WTC11 (cell line): ENCODE data around the gene CLDN9. TPM values are rescaled to one million over a fixed set of nuclear protein-coding genes. Genes with fewer than 3 reads are reported as not detected.

Source experiments
- ATAC-seq: fragments of 200-7000 bp; cut with Tn5 transposase; 2 replicates; pipeline ENCODE4 v1.10.0; 2021; ENCODE audit warnings: mild to moderate bottlenecking, moderate library complexity
- CTCF ChIA-PET: fragments of 300-600 bp; sonication (Branson Sonifier 250); formaldehyde crosslinking; loops from one replicate; lab custom pipeline; 2021; ENCODE audit warnings: antibody characterized with exemption; lab: Charles Lee
- POLR2A ChIA-PET: fragments of 350-600 bp; sonication (Branson Sonifier 250); formaldehyde crosslinking; loops from one replicate; lab custom pipeline; 2021; ENCODE audit warnings: antibody characterized with exemption; lab: Charles Lee
- DNase-seq: peaks from one replicate; pipeline ENCODE4 v3.0.0; 2021; ENCODE audit warnings: low spot score
- H3K27ac Mint-ChIP-seq: 2 replicates; pipeline ENCODE4 v1.8.0; 2021; ENCODE audit warnings: mixed read lengths
- H3K27me3 Mint-ChIP-seq: 2 replicates; pipeline ENCODE4 v1.8.0; 2021; ENCODE audit warnings: low read depth, mild to moderate bottlenecking, moderate library complexity, mixed read lengths
- H3K36me3 Mint-ChIP-seq: 2 replicates; pipeline ENCODE4 v1.8.0; 2021; ENCODE audit warnings: mixed read lengths
- H3K4me1 Mint-ChIP-seq: 2 replicates; pipeline ENCODE4 v1.8.0; 2022; ENCODE audit warnings: mixed read lengths
- H3K4me3 Mint-ChIP-seq: 2 replicates; pipeline ENCODE4 v1.8.0; 2021; ENCODE audit warnings: mild to moderate bottlenecking, moderate library complexity, mixed read lengths
- H3K9me3 Mint-ChIP-seq: 2 replicates; pipeline ENCODE4 v1.8.0; 2021; ENCODE audit warnings: mixed read lengths
- ETV6 ChIP-seq: sonication (generic); formaldehyde crosslinking; IDR thresholded peaks from 2 replicates; pipeline ENCODE4 v1.8.1; 2022; ENCODE audit warnings: mild to moderate bottlenecking, missing genetic modification reagents
- FOXK1 ChIP-seq: sonication (generic); formaldehyde crosslinking; IDR thresholded peaks from 2 replicates; pipeline ENCODE4 v1.8.0; 2022; ENCODE audit warnings: mild to moderate bottlenecking, moderate library complexity, missing genetic modification reagents
- FOXP1 ChIP-seq: sonication (generic); formaldehyde crosslinking; IDR thresholded peaks from 2 replicates; pipeline ENCODE4 v1.8.0; 2022; ENCODE audit warnings: missing genetic modification reagents, mild to moderate bottlenecking, moderate library complexity, borderline replicate concordance
- KAT7 ChIP-seq: sonication (generic); formaldehyde crosslinking; IDR thresholded peaks from 2 replicates; pipeline ENCODE4 v1.8.1; 2023; ENCODE audit warnings: missing genetic modification reagents, mild to moderate bottlenecking, borderline replicate concordance
- NFYB ChIP-seq: sonication (generic); formaldehyde crosslinking; conservative IDR thresholded peaks from 2 replicates; pipeline ENCODE4 v1.8.0; 2022; ENCODE audit warnings: low read depth, missing genetic modification reagents
- SP1 ChIP-seq: sonication (generic); formaldehyde crosslinking; conservative IDR thresholded peaks from 2 replicates; pipeline ENCODE4 v1.8.1; 2022; ENCODE audit warnings: missing genetic modification reagents
- TCF7 ChIP-seq: sonication (generic); formaldehyde crosslinking; IDR thresholded peaks from 2 replicates; pipeline ENCODE4 v1.8.0; 2022; ENCODE audit warnings: mild to moderate bottlenecking, low read depth, missing genetic modification reagents, moderate library complexity
- ZNF138 ChIP-seq: sonication (generic); formaldehyde crosslinking; conservative IDR thresholded peaks from 2 replicates; pipeline ENCODE4 v1.8.1; 2022; ENCODE audit warnings: mild to moderate bottlenecking, moderate library complexity, missing genetic modification reagents
- ZNF416 ChIP-seq: fragments of 250-450 bp; sonication (Bioruptor Pico); IDR thresholded peaks from 2 replicates; pipeline ENCODE4 v1.9.0; 2021; ENCODE audit warnings: mild to moderate bottlenecking, inconsistent platforms
- total RNA-seq: library from RNA; stranded (reverse); gene quantifications from 3 replicates; pipeline ENCODE4 v1.2.3, GENCODE V29; 2021
- TF ChIP-seq, protein P1 (sequence below): sonication (generic); formaldehyde crosslinking; IDR thresholded peaks from 2 replicates; pipeline ENCODE4 v1.8.1; 2023; ENCODE audit warnings: mild to moderate bottlenecking, missing genetic modification reagents
- TF ChIP-seq, protein P2 (sequence below): sonication (generic); formaldehyde crosslinking; IDR thresholded peaks from 2 replicates; pipeline ENCODE4 v1.8.0; 2022; ENCODE audit warnings: mild to moderate bottlenecking, missing genetic modification reagents
- TF ChIP-seq, protein P3 (sequence below): sonication (generic); formaldehyde crosslinking; IDR thresholded peaks from 2 replicates; pipeline ENCODE4 v1.8.1; 2022; ENCODE audit warnings: mild to moderate bottlenecking, missing genetic modification reagents, moderate library complexity, borderline replicate concordance

The CLDN9 gene
- total RNA-seq, 1 experiment from 2014 or later, result 0.92 TPM

DNA sequence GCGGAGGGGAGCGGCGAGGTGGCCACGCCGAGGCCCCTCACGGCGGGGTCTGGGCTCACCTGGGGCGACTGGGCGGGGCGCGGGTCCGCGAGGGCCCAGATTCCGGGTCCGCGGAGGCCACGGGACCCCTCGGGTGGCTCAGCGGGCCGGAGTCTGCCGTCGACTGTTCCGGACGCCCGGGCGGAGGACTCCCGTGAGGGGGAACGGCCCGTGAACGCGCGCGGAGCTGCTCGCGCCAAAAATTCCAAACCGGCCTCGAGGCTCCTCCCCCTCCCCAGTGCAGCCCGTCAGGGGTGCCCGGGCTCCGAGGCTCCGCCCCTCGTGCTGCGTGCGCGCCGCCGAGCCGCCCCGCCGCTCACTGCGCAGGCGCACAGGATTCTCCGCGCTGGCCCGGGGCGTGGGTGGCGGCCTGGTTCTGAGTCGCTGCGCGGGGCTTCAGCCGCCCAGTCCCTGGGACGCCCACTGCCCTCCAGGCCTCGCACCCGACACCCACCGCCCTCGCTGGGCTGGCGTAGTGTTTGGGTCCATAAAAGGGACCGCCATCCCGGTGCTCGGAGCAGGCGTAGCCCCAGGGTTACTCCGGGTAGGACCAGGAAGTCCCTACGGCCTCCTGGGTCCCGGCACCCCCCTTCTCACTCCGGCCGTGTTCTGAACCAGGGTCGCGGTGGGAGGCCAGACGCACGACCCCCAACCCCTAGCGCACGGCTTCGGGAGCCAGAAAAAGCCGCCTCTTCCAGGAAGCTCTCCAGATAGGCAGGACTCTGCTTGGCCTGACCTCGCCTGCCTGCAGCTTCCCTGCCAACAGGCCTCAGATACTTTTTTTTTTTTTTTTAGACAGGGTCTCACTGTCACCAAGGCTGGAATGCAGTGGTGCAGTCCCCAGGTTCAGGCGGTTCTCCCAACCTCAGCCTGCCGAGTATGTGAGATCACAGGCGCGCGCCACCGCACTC is 32.2 kb upstream of the CLDN9 start, which contains the start of gene PKMYT1 (continued):
- TF ChIP-seq, protein P1, sequence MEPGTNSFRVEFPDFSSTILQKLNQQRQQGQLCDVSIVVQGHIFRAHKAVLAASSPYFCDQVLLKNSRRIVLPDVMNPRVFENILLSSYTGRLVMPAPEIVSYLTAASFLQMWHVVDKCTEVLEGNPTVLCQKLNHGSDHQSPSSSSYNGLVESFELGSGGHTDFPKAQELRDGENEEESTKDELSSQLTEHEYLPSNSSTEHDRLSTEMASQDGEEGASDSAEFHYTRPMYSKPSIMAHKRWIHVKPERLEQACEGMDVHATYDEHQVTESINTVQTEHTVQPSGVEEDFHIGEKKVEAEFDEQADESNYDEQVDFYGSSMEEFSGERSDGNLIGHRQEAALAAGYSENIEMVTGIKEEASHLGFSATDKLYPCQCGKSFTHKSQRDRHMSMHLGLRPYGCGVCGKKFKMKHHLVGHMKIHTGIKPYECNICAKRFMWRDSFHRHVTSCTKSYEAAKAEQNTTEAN (CRISPR knock-in tag), result 0 out of 2 replicates have a peak, but pooled peaks have one; percentile 6
- TF ChIP-seq ETV6, result peak; percentile 80; the same call in 1 of the 2 replicates
- TF ChIP-seq, protein P2, sequence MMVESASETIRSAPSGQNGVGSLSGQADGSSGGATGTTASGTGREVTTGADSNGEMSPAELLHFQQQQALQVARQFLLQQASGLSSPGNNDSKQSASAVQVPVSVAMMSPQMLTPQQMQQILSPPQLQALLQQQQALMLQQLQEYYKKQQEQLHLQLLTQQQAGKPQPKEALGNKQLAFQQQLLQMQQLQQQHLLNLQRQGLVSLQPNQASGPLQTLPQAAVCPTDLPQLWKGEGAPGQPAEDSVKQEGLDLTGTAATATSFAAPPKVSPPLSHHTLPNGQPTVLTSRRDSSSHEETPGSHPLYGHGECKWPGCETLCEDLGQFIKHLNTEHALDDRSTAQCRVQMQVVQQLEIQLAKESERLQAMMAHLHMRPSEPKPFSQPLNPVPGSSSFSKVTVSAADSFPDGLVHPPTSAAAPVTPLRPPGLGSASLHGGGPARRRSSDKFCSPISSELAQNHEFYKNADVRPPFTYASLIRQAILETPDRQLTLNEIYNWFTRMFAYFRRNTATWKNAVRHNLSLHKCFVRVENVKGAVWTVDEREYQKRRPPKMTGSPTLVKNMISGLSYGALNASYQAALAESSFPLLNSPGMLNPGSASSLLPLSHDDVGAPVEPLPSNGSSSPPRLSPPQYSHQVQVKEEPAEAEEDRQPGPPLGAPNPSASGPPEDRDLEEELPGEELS (CRISPR knock-in tag), result peak; percentile 63; the same call in 1 of the 2 replicates
- TF ChIP-seq KAT7 (CRISPR knock-in tag), result no peak

DNA sequence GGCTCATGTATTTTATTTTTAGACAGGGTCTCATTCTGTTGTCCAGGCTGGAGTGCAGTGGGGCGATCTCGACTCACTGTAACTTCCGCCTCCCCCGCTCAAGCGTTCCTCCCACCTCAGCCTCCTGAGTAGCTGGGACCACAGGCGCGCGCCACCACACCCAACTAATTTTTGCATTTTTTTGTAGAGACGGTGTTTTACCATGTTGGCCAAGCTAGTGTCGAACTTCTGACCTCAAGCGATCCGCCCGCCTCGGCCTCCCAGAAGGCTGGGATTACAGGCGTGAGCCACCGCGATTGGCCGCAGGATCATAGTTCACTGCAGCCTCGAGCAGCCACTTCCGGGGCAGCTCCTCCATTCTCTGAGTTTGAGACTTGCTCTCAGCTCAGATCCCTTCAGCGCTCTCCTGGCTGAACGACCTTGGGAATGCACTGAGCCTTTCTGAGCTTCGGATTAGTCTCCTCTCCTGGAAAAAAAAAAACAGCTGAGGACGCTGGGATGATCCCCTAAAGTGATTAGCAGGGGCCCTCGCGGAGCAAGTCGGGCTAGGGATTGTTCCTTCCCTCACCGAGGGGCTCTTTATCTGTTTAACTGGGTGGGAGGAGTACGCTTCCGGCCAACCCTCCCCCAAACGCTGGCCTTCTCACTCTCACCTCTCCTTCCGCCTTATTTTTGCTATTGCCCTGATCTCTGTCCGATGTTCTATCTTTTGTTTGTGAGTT is 31.4 kb upstream of the CLDN9 start:
- no peak for TF ChIP-seq ZNF138 (CRISPR knock-in tag)
- TF ChIP-seq, all 79 proteins: peak for 0
- Mint-ChIP-seq H3K36me3 (no peaks in the 10 kb centered on the region), H3K27me3 (peaks cover 6% of the 10 kb centered on the region; the same call in 1 of the 2 replicates), H3K27ac (peak overlapping the region; percentile 91), H3K4me3 (peak overlapping the region; percentile 79), H3K9me3 (no peaks in the 10 kb centered on the region), H3K4me1 (peaks cover 24% of the 10 kb centered on the region)
- no peak for DNase-seq
- ChIA-PET CTCF (interaction anchor here (0.5 to 3.9 kb wide), 17 partner anchors 9 to 618 kb away, joined by 3 to 46 read pairs (median 4); partner anchors contain the start of genes KREMEN2 and TNFRSF12A), POLR2A (interaction anchor here (0.7 to 2.8 kb wide), 8 partner anchors 9 to 46 kb away, joined by 3 to 11 read pairs (median 5); partner anchors contain the start of gene PAQR4)
- ATAC-seq, result peak; percentile 10

DNA sequence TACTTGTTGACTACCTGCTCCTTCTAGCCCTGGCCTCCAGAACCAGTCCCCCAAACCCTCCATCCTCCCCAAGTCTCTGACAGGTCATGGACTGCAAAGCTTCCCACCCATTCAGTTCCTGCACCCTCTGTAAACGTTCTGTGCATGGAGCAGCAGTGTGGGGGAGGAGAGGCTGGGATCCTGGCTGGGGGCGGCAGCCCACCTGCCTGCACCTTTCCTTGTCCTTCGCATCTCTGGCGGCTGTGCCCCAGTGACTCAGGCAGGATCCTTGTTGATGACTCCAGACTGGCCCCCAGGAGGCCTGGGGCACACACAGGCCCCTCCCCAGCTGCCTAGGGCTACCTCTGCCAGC is 30.8 kb upstream of the CLDN9 start:
- H3K27me3 Mint-ChIP-seq, result peaks cover 6% of the 10 kb centered on the region; the same call in 1 of the 2 replicates
- POLR2A ChIA-PET, result interaction anchor here (1.1 to 2.8 kb wide), 6 partner anchors 9 to 45 kb away, joined by 3 to 11 read pairs (median 8); partner anchors contain the start of gene PAQR4
- ATAC-seq (peak; percentile 2), DNase-seq (no peak)
- 0 out of 2 replicates have a peak, but pooled peaks have one; percentile 17 for TF ChIP-seq FOXK1 (CRISPR knock-in tag)
- TF ChIP-seq ZNF416 (CRISPR knock-in tag), result no peak
- peak; percentile 49; the same call in 1 of the 2 replicates for TF ChIP-seq FOXP1
- peak; percentile 42; the same call in 1 of the 2 replicates for TF ChIP-seq SP1 (CRISPR knock-in tag)
- TF ChIP-seq NFYB, result no peak
- TF ChIP-seq, protein P3, sequence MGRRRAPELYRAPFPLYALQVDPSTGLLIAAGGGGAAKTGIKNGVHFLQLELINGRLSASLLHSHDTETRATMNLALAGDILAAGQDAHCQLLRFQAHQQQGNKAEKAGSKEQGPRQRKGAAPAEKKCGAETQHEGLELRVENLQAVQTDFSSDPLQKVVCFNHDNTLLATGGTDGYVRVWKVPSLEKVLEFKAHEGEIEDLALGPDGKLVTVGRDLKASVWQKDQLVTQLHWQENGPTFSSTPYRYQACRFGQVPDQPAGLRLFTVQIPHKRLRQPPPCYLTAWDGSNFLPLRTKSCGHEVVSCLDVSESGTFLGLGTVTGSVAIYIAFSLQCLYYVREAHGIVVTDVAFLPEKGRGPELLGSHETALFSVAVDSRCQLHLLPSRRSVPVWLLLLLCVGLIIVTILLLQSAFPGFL (CRISPR knock-in tag), result no peak
- TF ChIP-seq TCF7 (CRISPR knock-in tag), result no peak
- CTCF ChIA-PET, result interaction anchor here (0.5 to 3.9 kb wide), 15 partner anchors 10 to 618 kb away, joined by 3 to 46 read pairs (median 11); partner anchors contain the start of genes KREMEN2 and TNFRSF12A
- peak overlapping the region; percentile 91 for H3K27ac Mint-ChIP-seq
- H3K36me3 Mint-ChIP-seq, result no peaks in the 10 kb centered on the region
- H3K4me1 Mint-ChIP-seq, result peaks cover 24% of the 10 kb centered on the region
- no peaks in the 10 kb centered on the region for H3K9me3 Mint-ChIP-seq
- peak overlapping the region; percentile 79 for H3K4me3 Mint-ChIP-seq
